NB4 (cell line): ENCODE results near the gene LY6G5B.

Source experiments
- MAX ChIP-seq: IDR thresholded peaks from 2 replicates; pipeline ENCODE4 v1.6.1; 2011; ENCODE audit warnings: low read depth, low read length
- MYC ChIP-seq: IDR thresholded peaks from 2 replicates; pipeline ENCODE4 v1.6.1; 2011; ENCODE audit warnings: low read depth, low read length
- POLR2A ChIP-seq: IDR thresholded peaks from 2 replicates; pipeline ENCODE4 v1.6.1; 2011; ENCODE audit warnings: mild to moderate bottlenecking; ENCODE audit not compliant: insufficient read length; ENCODE audit errors: extremely low read depth
- TF ChIP-seq, protein P1 (sequence below): IDR thresholded peaks from one replicate; pipeline ENCODE4 v1.5.1; 2012; ENCODE audit warnings: low read depth, low read length

- TF ChIP-seq, protein P1, sequence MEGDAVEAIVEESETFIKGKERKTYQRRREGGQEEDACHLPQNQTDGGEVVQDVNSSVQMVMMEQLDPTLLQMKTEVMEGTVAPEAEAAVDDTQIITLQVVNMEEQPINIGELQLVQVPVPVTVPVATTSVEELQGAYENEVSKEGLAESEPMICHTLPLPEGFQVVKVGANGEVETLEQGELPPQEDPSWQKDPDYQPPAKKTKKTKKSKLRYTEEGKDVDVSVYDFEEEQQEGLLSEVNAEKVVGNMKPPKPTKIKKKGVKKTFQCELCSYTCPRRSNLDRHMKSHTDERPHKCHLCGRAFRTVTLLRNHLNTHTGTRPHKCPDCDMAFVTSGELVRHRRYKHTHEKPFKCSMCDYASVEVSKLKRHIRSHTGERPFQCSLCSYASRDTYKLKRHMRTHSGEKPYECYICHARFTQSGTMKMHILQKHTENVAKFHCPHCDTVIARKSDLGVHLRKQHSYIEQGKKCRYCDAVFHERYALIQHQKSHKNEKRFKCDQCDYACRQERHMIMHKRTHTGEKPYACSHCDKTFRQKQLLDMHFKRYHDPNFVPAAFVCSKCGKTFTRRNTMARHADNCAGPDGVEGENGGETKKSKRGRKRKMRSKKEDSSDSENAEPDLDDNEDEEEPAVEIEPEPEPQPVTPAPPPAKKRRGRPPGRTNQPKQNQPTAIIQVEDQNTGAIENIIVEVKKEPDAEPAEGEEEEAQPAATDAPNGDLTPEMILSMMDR, result no peak
- TF ChIP-seq POLR2A, result no peak
- TF ChIP-seq MAX, result no peak
- no peak for TF ChIP-seq MYC
Observed at GRCh38 chr6:31720196-31720770, 50.5 kb downstream of the LY6G5B start.
